T-helper 2 cell treated with Interferon-gamma antibody and Interleukin-4, amounts not matched to agents 100 ng/mL and 5 ng/mL, for 36 hours (primary cell): Measurements from ENCODE around the gene FGFRL1. TPM values are rescaled to one million over a fixed set of nuclear protein-coding genes. Genes with fewer than 3 reads are reported as not detected.
"Not testable (repeated sequence)": the region's sequence is repeated elsewhere in the genome, so short reads cannot be mapped to it uniquely, and the experiment has no call there.

Source experiments
- intact Hi-C: fragments of 100-400 bp; cut with micrococcal nuclease; formaldehyde crosslinking; loops from one replicate; pipeline ENCODE4 v1.15.1; 2023
- total RNA-seq: library from RNA; stranded (reverse); gene quantifications from 2 replicates; pipeline ENCODE4 v1.2.3, GENCODE V29; 2022

FGFRL1 gene
- total RNA-seq, 1 donor from 2014 or later, result 16.1 TPM

DNA sequence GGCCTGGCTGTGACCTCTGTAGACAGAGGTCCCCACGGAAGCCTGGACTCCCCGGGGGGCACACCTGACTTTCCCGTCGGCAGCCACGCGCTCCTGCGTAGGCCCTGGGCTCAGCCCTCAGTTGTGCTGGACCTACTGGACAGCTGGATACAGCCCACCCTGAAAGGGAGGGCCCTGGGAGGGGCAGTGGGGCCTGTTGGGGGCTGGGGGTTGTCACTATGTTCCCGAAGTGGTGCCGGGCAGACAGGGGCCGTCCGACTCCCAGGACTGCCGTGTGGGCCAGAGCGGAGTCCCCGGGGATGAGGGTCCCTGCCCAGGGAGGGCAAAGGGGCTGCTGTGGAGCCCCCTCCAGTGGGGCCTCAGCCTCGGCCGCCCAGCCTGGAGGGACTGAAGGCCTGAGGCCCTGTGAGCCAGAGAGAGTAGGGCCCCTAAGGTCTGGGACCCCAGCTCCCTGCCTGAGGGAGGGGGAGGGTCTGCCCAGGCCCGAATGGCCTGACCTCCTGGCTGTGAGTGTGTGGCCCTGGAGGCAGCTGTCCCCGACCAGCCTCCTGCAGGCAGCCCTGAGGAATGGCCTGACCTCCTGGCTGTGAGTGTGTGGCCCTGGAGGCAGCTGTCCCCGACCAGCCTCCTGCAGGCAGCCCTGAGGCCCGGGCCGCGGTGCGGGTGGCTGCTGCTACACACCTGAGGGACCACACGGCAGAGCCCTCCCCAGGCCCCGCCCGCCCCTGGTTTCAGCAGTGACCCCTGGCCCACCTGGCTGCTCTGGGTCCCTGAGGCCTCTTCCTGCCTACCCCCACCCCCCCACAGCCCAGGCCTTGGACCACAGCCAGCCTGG, 25.8 kb downstream of the FGFRL1 start:
- intact Hi-C loops, result no loop called here

DNA sequence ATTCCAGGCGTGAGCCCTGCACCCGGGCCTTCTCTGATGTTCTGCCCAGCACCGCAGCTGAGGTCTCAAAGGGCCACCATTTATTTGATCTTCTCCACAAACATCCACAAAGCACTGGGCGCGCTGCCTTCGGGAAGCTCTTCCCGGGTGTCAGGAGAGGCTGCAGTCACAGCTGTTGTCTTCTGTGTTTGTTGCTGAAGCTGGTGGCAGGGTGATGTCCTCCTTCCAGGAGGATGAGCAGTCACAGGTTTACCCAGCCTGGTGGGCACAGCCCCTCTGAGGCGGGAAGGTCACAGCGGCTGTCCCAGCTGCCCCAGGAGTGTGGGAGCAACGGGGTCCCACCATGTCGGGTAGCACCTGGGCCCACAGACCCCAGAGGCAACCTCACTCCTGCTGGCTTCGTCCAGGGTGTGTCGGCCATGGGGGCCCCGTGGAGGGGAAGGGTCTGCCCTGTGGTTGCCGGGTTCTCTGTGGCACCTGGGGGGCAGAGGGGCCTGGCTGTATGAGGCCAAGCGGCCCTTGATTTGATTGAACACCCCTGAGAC, 27.6 kb downstream of the FGFRL1 start:
- intact Hi-C loops, result no loop called here

DNA sequence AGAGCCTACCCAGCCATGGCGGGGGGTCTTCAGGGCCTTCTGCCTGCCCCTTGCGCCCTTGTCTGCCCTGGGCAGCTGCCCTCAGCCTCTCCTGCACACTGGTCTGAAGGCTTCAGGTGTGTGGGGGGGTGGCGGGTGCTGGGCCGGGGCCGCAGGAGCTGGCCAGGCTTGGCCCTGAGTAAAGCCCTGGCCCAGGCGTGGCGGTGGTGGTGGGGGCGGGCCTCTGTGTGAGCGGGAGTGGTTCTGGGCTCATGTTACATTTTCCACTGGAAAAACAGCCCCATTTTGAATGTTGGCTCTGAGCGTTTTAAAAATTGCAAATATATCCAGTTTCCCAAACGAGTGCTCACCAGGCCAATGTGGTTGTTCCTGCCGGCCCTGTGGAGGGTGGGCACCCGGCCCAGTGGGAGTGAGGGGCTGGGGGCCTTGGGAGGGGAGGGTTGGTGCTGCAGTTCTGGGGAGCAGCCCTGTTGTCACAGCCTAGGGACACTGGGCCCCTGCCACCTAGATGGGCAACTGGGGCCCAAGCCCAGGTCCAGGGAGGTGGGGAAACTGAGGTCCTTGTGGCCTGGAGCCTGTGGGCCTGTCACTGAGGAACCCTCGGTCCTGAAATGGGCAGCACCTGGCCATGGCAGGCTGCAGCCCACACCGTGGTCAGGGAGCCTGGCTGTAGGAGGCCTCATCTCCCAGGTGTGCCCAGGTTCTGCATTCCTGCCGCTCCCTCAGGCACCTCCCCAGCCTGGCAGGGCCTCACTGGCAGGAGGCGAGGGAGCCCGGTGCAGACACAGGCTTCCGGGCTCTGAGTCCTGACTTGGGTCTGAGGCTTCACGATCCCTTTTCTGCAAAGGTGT, 28.3 kb downstream of the FGFRL1 start:
- intact Hi-C loops, result no loop called here

DNA sequence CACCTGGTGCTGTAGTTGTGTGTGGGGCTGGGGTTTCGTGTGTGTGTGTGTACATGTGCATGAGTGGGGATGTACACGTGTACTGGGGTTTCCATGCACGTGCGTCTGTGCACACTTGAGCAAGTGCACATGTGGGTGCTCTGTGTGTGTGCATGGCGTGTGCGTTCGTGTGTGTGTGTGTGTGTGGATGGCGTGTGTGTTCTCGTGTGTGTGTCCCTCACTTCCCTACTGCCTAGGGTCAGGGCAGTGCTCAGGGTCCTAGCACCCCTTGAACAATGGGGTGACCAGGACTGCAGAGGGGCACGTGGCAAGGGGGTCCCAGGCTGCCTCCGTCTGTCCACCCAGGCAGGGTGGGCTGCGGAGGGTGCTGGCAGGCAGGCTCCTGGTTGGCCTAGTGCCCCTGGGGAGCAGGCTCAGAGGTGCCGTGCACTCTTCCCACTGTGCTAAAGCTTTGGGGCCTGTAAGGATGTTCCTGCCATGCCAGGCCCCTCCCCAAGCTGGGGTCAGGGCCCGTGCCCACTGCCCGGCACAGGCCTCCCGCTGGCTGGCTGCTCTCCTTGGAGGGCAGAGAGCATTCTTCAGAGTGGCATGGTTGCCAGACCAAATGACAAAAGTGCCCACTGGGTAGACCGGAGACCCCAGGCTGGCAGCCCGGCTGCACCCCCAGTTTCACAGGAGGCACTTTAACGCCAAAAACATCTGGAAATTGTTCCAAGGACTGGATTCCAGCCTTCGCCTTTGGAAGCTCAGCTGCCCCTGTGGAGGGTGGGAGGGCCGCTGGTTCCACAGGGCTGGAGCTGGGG, 29.1 kb downstream of the FGFRL1 start:
- intact Hi-C loops, result no loop called here

DNA sequence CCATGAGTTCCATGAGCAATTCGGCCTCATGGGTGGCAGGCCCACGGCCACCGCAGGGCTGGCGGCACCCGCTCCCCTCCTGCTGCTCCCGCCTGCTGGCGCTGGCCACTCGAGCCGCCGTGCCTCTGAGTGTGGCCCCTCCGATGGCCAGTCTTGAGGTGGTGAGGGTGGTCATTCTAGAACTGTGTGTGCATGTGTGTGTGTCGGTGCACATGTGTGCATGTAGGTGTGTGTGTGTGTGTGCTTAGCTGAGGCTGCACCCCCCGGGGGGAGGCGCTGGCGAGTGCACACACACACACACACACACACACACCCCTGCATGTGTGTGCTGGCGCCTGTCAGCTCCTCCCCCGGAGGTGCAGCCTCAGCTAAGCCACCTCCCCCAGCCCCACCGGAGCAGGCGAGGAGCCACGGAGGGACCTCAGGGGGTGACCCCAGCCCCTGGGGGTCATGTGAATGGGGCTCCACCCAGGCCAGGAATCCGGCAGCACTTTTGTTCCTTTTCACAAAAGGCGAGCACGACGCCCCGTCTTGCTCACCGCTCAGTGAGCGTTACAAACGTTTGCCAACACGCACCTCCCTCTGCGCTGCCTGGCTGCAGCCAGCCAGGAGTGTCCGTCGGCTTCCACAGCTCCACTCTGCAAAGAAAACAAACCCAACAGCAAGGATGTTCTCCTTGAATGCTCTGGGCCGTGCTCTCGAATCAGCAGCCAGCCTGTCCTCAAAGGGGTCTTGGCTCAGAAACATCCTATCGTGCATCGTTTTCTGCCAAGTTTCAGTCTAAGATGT, 29.9 kb downstream of the FGFRL1 start:
- intact Hi-C loops, result no loop called here

DNA sequence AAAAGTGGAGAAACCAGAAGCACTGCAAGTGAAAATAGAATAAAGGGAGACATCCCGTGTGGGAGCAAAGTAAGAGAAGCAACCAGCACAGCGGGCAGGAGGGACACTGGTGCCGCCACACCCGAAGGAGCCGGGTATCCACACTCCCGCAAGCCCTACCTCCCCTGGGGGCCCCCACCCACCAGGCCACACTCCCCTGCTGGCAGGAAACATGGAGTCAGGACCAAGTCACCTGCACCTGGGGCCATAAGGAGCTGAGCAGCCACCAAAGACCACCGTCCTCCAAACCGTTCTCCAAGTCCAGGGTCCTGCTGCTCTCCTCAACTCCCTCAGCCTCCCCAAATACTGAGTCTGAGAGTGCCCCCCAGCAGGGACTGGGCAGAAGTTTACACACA, 30.5 kb downstream of the FGFRL1 start:
- intact Hi-C loops, result no loop called here

GRCh38 chr4:1042352-1043055, 31.1 kb downstream of the FGFRL1 start:
- intact Hi-C loops, result no loop called here

GRCh38 chr4:1043162-1043561, 31.7 kb downstream of the FGFRL1 start:
- intact Hi-C loops, result no loop called here

DNA sequence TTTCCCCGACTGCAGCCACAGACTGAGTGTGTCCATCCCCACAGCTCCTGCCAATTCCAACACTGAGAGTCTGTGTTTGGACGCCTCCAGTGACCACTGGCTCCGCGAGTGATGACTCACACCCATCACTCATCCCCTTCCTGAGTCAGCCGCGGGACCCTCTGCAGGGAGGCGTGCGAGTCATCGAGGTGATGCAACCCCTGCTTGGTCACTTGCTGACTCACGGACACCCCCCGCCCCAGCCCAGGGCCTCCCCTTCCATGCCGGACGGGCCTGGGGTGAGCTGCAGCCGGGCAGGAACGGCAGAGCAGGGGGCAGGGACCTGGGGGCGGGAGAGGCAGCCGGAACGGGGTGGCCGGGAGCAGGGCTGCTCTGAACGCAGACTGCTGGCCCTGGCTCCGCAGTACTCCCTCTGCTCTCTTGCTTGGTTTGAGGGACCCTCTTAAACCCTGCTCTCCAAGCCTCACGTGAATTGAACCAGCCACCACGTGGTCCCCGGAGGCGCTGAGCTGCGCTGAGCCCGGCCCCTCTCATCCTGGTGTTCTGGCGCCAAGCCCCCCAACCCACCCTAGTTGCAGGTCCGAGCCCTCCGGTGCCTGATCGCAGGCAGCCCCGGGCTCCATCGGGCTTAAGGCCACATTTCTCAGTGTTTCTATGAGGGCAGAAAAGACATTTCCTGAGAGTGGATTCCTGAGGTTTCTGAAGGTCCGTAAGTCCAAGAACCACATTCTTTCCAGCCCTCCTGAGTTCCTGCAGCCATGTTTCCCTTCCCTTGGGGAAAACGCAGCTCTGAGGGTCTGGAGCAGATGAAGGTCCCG, 32.4 kb downstream of the FGFRL1 start:
- intact Hi-C loops, result no loop called here

DNA sequence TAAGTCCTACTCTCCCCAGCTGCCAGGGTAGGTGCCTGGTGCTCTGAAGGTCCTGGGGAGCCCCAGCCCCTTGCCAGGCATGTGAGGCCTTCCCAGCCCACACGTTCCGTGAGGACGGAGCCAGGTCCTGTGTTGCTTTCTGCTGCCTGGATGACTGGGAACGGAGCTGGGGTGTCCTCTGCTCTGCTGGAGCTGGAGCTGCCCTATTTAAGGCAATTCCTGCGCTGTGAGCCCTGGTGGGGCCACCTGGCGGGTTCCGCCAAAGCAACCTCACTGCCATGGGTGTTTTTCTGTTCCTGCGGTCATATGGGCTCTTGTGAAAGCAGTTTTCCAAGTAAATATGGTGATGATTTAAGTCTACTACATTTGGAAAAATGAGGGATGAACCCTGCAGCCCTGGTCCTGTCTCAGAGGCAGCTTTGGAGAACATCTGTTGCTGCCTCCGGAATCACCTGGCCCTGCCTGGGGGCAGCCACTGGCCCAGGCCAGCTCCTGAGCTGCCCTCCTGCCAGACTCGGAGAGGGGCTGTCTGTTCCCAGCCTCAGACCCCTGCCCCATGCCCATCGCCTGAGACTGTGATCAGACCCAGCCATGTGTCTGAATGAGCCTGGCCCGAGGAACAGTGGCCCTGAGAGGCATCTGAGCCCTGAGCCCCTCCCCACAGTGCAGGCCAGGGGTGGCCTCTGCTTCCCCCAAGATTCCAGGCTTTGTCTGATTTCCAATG, 33.2 kb downstream of the FGFRL1 start:
- intact Hi-C loops, result no loop called here

- intact Hi-C loops, result no loop called here
Measured at GRCh38 chr4:1045193-1045594, 33.8 kb downstream of the FGFRL1 start.

DNA sequence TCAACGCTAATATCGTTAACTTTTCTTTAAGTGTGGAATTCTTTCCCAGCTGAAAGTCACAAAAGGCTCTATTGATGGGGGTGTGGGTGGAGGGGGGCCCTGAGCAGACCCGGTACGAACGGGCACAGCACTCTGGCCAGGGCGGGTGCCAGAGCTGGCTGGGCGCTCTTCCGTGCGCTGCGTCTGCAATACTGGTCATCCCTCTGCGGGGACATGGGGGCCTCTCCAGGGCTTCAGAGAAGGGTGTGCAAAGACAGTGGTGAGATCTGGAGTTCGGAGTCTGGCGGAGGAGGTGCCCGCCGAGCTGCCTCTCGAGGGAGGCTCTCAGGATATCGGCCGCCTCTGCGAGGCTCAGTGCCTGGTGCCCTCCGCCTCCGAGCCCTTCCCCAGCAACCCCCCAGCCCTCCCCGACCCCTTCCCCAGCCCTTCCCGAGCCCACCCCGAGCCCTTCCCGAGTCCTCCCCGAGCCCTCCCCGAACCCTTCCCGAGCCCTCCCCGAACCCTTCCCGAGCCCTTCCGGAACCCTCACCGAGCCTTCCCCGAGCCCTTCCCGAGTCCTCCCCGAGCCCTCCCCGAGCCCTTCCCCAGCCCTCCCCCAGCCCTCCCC, 34.3 kb downstream of the FGFRL1 start:
- intact Hi-C loops, result no loop called here

GRCh38 chr4:1046581-1047011, 35.2 kb downstream of the FGFRL1 start:
- intact Hi-C loops, result not testable (repeated sequence)

DNA sequence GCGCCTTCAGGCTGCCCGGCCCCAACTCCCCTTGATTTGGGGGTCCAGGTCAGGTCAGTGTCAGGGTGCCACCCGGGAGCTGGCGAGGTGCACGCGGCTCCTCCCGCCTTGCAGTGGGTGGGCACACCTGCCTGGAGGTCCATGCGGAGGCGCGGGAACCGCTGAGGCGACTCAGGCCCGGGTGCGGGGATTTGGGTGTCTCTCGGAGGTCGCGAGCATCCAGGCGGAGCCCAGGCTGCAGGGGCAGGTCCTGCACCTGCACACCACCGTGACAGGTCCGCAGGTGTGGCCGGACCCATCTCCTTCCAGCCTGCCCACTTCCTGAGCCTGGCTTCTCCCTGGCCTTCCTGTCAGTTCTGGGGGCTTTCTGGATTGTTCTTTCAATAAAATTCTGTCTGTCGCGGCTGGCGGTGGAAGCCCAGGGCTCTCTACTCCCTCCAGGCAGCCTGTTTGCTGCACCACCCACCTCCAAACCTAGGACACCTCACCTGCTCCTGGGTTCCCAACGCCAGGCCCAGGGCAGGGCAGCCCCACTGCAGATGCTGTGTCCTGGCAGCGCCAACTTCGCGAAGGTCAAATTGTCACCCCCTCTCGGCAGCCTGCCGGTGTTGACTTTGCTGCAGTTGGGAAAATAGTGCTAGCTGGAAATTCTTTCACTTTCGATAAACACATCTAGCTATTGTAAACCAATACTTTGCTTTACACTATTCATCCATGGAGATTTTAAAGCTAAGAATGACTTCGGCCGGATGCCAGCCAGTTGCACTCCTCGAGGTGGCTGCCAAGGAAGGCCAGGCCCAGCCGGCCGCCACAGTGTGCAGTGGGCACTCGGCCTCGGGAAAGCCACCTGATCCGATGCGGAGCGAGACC, 35.9 kb downstream of the FGFRL1 start:
- intact Hi-C loops, result no loop called here

DNA sequence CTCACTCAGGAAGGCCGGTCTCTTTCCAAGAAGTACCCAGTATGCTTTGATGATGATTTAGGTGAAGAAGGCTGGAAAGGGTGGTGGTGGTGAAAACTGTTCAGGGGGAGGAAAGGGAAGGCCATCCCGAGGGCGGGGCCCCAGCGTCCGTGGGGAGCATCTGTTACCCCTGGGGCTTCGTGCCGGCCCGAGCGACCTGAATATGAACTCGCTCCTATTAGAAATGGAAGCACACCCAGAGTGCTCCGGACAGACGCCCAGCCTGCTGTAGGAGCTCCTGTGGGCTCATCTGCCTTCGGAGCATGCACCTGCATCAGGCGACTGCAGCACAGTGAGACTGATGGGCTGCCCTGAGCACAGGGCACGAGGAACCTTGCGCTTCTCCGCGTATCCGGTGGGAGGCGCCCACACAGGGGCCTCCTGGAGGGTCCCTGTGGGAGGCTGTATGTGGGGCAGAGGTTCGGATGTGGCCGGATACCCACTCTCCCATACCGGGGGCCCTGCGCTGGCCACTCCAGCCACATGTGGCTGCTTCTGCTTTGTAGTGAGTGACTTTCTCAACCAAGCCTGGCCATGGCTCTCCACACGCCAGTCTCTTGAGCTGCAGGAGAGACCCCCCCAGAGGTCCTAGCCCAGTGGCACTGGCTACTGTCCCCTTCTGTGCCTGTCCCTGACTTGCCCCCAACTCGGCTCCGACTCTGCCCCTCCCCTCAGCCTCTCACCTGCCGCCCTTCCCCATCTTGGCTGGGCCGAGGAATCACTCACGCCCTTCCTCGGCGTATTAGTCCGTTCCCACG, 36.7 kb downstream of the FGFRL1 start:
- intact Hi-C loops, result no loop called here
